Caki2 (cell line): ENCODE data around the gene GRID1. TPM values are rescaled to one million over a fixed set of nuclear protein-coding genes. Genes with fewer than 3 reads are reported as not detected.

Experiments used
- DNase-seq: peaks from one replicate; pipeline ENCODE4 v3.0.0-alpha.2; 2015; ENCODE audit warnings: low read depth
- in situ Hi-C: cut with HindIII; loops from 2 replicates; pipeline ENCODE4 v1.10.0; 2016; ENCODE audit warnings: low sequenced_read_pairs, low pct_unique_long_range_greater_than_20kb, mixed read lengths
- total RNA-seq: library from RNA; depleted of rRNA; stranded (reverse); fragments of >200 nt; shearing (Covaris generic); gene quantifications from 2 replicates; pipeline ENCODE4 v1.2.3, GENCODE V29; 2014; ENCODE audit warnings: low replicate concordance

GRID1 gene
- total RNA-seq, 1 experiment from 2014 or later = 2.6 TPM

- in situ Hi-C loops = no loop called here
- no peak for DNase-seq
Measured at GRCh38 chr10:86373251-86373650, 6.7 kb upstream of the GRID1 start.

DNA sequence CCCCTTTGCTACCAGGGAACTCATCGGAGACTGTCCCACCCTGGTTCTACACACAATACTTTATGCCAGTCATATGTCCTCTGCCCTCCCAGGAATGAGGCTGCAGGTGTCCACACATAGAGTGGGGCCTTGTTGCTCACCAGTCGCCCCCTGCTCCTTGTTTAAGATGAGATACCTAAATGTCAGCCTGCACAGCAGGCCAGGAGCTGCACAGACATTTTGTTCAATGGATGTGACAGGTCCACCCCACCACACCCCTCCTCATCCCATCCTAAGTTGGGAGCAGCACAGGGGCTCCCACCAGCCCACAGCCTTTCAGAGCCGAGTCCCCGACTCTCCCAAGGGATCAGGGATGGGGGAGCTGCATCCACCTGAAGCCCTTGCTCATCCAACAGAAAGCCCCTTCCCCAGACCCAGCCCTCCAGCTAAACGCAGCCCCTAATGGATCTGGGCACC lies 6.2 kb upstream of the GRID1 start:
- in situ Hi-C loops = no loop called here
- DNase-seq = no peak

DNA sequence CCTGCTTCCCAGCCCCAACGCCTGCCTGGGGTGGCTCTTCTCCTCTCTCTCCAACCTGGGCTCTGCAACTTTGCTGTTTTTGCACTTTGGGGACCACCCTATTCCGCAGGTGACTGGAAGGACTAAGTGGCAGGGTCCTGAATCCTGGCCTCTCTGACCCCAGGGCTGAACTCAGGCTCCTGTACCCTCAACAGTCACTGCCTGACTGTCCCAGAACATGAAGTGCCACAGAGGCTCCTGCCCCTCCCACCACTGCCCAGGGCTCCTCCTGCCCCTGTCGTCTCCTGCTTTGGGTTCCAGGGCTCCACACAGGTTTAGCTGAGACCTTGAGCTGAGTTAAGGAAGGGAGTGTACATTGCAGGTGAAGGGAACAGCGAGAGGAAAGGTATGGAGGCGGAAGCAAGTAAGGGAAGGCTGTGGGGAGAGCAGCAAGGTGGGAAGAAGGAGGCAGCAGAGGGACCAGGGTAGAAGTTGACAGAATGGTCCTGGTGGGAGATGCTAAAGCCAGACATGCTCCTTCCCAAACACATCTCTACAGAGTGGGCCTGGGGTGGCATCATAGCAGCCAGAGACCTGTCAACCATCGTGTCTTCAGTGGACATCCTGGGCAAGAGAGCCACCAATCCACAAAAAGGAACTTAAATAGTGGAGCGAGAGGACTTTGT lies 5.7 kb upstream of the GRID1 start:
- in situ Hi-C loops = no loop called here
- no peak for DNase-seq

- in situ Hi-C loops = no loop called here
- DNase-seq = no peak
Measured at GRCh38 chr10:86371691-86372090, 5.1 kb upstream of the GRID1 start.

- in situ Hi-C loops = no loop called here
- no peak for DNase-seq
Measured at GRCh38 chr10:86371116-86371515, 4.5 kb upstream of the GRID1 start.

DNA sequence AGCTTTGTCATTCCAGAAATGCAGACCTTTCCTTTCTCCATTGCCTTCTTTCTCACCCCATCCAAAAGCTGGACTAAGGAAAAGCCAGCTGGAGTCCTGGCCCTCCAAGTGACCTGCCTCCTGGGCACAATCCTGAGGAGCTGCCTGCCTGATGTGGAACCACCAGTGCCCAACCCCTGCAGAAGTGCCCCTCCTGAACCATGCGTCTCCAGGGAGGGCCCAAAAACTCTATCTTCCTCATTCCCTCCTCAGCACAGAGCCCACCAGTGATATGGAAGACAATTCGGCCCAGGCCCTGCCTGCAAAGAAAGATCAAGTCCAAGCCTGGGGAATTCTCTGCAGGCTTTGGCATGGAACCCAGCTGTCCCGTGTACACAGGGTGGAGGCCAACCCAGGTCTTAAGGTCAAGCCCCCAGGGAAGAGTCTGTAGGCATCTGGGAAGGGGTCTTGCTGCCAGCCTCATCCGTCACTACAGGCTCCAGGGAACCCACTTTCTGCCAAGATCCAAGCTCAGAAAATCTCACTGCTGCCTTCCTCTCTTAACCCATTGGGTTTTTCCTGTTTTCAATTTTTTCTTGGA lies 3.5 kb upstream of the GRID1 start:
- in situ Hi-C loops = no loop called here
- DNase-seq = no peak

- DNase-seq = no peak
- in situ Hi-C loops = no loop called here
Measured at GRCh38 chr10:86368987-86369386, 2.4 kb upstream of the GRID1 start.

GRCh38 chr10:86368046-86368445 lies 1.5 kb upstream of the GRID1 start:
- DNase-seq = no peak
- in situ Hi-C loops = no loop called here

- in situ Hi-C loops = no loop called here
- DNase-seq = no peak
Measured at GRCh38 chr10:86367152-86367951, 757 bp upstream of the GRID1 start.

DNA sequence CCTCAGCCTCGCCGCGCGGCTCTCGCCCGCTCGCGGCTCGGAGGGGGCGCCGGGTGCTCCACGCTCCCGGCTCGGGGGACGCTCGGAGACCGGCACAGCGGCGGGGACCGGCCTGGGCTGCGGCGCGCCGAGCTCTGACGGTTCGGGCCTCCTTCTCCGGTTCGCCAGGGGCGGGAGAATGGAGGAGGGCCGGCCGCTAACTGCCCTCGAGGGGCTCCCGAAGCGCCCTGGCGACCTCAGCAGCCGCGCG lies 232 bp upstream of the GRID1 start:
- in situ Hi-C loops = no loop called here
- DNase-seq = no peak

DNA sequence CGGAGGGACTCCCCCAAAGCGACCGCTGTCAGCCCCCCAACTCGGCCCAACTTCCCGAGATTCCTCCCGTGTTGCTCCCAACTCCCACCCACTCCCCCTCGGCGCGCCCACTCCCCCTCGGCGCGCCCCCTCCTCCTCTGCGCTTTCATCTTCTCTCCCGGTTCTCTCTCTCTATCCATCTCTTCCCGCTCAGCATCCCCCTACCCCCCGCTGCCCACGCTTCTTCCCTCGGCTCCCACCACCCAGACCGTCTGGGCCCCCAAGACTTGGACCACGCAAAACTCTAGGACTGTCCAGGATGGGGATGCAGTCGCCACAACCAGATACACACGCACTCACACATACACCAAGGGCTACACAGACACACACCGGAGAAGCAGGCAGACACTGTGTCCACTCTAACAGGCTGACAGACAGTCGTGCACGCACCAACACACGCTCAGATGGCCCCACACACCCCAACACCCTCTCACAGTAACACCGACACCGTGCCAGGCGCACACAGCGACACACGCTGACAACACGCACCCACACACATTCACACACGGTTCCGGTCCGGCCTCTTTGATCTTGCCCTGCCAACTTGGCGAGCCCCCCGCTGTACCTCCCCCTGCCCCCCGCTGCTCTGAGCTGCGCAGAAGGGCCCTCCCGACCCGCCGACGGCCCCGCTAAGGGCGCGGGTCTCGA lies 1.1 kb downstream of the GRID1 start:
- DNase-seq = no peak
- in situ Hi-C loops = no loop called here

GRCh38 chr10:86364491-86365345 lies 1.9 kb downstream of the GRID1 start:
- no peak for DNase-seq
- in situ Hi-C loops = no loop called here

DNA sequence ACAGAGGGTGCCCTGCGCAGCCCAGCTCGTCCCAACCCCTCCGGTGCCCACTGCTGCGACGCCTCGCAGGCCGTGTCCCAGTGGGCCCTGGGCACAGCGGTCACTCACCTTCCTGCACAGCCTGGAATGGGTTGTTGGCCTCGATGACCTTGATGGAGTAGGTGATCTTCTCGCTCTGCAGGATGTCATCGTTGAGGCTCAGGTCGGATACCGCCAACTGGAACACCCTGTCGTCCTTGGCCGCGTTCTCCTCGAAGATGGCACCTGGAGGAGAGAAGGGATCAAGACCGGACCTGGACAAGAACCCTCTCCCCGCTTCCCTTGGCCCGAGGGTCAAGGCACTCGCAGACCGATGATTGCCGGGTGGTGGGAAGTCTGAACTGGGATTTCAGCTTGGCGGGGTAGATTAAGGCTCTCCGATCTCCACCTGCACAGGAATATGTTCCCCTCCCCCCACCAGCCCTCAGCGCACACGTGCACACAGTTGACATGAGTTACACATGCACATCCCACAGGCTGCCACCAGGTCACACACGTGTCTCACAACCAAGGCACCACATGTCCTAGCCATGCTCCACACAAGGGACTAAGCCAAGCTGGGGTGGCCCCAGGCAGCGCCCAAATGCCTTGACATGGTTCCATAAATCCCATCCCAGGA lies 2.6 kb downstream of the GRID1 start:
- in situ Hi-C loops = no loop called here
- no peak for DNase-seq

GRCh38 chr10:86363184-86363832 lies 3.3 kb downstream of the GRID1 start:
- no peak for DNase-seq
- in situ Hi-C loops = no loop called here

DNA sequence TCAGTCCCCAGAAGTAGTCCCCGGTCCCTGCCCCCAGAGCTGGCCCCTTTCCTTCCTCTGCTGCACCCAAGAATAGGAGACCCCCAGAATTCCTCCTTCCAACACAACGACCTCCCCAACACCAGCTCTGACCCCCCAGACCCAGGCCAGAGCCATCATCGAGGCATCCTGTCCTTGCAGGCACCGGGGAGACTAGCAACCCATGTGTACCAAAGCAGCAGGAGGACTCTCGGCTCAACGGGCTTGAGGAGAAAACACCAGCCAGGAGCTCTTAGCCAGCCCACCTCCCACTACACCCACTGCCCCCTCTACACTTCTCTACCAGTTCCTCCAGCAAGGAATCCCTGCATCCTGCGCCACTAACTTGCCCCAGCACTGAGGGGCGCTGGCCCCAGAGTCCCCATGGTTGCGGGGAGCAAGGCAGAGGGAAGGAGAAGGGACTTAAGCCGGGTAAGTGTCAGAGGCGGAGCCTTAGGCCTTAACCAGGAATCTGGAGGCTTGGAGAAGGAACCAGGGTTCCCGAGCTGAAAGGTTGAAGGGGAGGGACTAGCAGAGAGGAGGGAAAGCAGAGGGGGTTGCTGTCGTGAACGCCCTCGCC lies 3.9 kb downstream of the GRID1 start:
- in situ Hi-C loops = no loop called here
- DNase-seq = no peak

GRCh38 chr10:86362129-86362527 lies 4.5 kb downstream of the GRID1 start:
- in situ Hi-C loops = no loop called here
- DNase-seq = no peak
